ENCODE data around the gene ZMAT5.

ZMAT5 gene

DNA sequence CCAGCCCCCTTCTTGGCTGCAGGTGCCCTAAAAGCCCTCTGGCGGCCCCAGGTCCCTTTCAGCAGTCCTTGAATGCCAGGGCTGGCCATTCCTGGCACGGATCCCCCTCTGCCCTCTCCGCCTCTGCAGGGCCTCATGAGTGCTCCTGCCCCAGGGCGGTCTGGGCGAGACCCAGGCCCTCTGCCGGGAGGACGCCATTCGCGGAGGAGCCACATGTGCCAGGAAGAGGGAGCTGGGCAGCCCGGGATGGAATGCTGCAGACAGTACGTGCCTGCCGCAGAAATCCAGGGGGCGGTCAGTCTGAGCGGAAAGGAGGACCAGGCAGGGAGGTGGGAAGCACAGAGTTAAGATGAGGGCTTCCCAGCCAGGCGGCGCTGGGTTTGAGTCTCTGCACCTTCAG, 44.2 kb downstream of the ZMAT5 start:
- H2BK5ac ChIP-seq (ENCODE audit: low read length), result no peak overlapping the region
- H3K27me3 ChIP-seq (ENCODE audit: insufficient read depth, low read length, poor library complexity), result peaks cover 22% of the 10 kb centered on the region
- H3K79me2 ChIP-seq (ENCODE audit: control insufficient read depth, insufficient read depth, low read length), result no peaks in the 10 kb centered on the region
- no peak for DNase-seq
- no peak overlapping the region for H2AK5ac ChIP-seq (ENCODE audit: low read length)
- no peaks in the 10 kb centered on the region for H3K36me3 ChIP-seq (ENCODE audit: control insufficient read depth, insufficient read depth, low read length)
- H3K18ac ChIP-seq (ENCODE audit: low read length), result no peak overlapping the region
- no peak overlapping the region for H3K23ac ChIP-seq (ENCODE audit: low read length)
- no peak overlapping the region for H3K27ac ChIP-seq (ENCODE audit: low read depth, low read length)
- H4K8ac ChIP-seq (ENCODE audit: low read depth, low read length), result no peak overlapping the region
- H2BK120ac ChIP-seq (ENCODE audit: low read depth, low read length), result no peak overlapping the region
- H3K4me2 ChIP-seq (ENCODE audit: low read length), result no peak overlapping the region
- H2BK15ac ChIP-seq (replicated peaks; ENCODE audit: low read depth), result no peak overlapping the region
- WGBS (ENCODE audit: extremely low coverage, insufficient coverage, low lambda C conversion rate), result no CpG with 5 or more reads among the region's 16 CpGs
- no peak overlapping the region for H3K4ac ChIP-seq (ENCODE audit: low read depth, low read length)
- H3K56ac ChIP-seq (ENCODE audit: low read length), result no peak overlapping the region
- H3K4me3 ChIP-seq (ENCODE audit: low read length), result no peak overlapping the region
- no peak overlapping the region for H4K5ac ChIP-seq (ENCODE audit: low read length)
- H3K9ac ChIP-seq (ENCODE audit: low read length), result no peak overlapping the region
- no peaks in the 10 kb centered on the region for H3K4me1 ChIP-seq (ENCODE audit: control insufficient read depth, low read depth, low read length)
- H3K79me1 ChIP-seq (ENCODE audit: low read length), result no peaks in the 10 kb centered on the region

DNA sequence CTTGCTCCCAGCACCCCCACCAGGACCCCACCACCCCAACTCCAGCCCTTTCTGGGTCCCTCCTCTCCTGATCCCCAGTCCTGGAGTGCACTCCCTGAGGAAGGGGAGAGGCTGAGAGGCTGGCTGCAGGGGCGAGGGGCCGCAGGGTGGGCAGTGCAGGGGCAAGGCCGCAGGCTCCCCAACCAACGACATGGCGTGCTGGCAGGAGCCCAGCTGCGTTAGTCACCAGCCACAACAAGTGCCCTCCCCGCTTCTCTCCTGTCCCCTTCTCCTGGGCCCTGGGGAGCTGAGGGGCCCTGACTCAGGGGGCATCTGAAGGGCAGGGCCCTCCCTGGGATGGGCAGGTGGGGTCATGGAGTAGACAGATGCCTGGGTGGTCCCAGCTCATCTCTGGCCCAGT, 44.7 kb downstream of the ZMAT5 start:
- H3K56ac ChIP-seq (ENCODE audit: low read length), result no peak overlapping the region
- no peak overlapping the region for H4K8ac ChIP-seq (ENCODE audit: low read depth, low read length)
- no peak overlapping the region for H2BK5ac ChIP-seq (ENCODE audit: low read length)
- peaks cover 22% of the 10 kb centered on the region for H3K27me3 ChIP-seq (ENCODE audit: insufficient read depth, low read length, poor library complexity)
- no peaks in the 10 kb centered on the region for H3K79me1 ChIP-seq (ENCODE audit: low read length)
- H3K4ac ChIP-seq (ENCODE audit: low read depth, low read length), result no peak overlapping the region
- no peaks in the 10 kb centered on the region for H3K79me2 ChIP-seq (ENCODE audit: control insufficient read depth, insufficient read depth, low read length)
- H4K5ac ChIP-seq (ENCODE audit: low read length), result no peak overlapping the region
- H3K9ac ChIP-seq (ENCODE audit: low read length), result no peak overlapping the region
- no peak overlapping the region for H3K4me3 ChIP-seq (ENCODE audit: low read length)
- no peaks in the 10 kb centered on the region for H3K4me1 ChIP-seq (ENCODE audit: control insufficient read depth, low read depth, low read length)
- no peak overlapping the region for H3K18ac ChIP-seq (ENCODE audit: low read length)
- no peak for DNase-seq
- WGBS (ENCODE audit: extremely low coverage, insufficient coverage, low lambda C conversion rate), result no CpG with 5 or more reads among the region's 7 CpGs
- H3K23ac ChIP-seq (ENCODE audit: low read length), result no peak overlapping the region
- H3K27ac ChIP-seq (ENCODE audit: low read depth, low read length), result no peak overlapping the region
- H2AK5ac ChIP-seq (ENCODE audit: low read length), result no peak overlapping the region
- no peaks in the 10 kb centered on the region for H3K36me3 ChIP-seq (ENCODE audit: control insufficient read depth, insufficient read depth, low read length)
- no peak overlapping the region for H2BK120ac ChIP-seq (ENCODE audit: low read depth, low read length)
- H3K4me2 ChIP-seq (ENCODE audit: low read length), result no peak overlapping the region
- H2BK15ac ChIP-seq (replicated peaks; ENCODE audit: low read depth), result no peak overlapping the region

DNA sequence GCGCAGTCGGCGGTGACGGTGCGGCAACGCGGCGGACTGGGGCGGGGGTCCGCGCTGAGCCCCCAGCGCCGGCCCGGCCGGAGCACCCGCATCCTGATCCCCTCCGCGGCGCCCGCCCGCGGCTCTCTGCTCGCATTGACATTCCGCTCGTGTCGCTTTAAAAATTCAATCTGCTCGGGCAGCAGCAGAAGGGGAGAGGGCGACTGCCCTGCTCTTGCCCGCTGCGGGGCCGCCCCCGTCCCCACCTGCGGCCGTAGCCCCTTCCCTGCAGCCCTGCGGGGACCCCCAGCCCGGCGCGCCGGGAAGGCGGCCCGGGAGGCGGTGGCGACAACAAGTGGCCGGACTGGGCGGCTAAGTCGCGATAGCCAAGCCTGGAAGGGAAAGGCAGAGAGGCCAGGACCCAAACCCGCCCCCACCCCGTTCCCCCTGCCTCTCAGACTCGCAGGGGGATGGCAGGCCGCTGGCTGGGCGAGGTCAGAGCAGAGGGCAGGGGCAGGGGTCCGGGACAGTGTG, 45.9 kb downstream of the ZMAT5 start:
- H3K4me2 ChIP-seq (ENCODE audit: low read length), result no peak overlapping the region

DNA sequence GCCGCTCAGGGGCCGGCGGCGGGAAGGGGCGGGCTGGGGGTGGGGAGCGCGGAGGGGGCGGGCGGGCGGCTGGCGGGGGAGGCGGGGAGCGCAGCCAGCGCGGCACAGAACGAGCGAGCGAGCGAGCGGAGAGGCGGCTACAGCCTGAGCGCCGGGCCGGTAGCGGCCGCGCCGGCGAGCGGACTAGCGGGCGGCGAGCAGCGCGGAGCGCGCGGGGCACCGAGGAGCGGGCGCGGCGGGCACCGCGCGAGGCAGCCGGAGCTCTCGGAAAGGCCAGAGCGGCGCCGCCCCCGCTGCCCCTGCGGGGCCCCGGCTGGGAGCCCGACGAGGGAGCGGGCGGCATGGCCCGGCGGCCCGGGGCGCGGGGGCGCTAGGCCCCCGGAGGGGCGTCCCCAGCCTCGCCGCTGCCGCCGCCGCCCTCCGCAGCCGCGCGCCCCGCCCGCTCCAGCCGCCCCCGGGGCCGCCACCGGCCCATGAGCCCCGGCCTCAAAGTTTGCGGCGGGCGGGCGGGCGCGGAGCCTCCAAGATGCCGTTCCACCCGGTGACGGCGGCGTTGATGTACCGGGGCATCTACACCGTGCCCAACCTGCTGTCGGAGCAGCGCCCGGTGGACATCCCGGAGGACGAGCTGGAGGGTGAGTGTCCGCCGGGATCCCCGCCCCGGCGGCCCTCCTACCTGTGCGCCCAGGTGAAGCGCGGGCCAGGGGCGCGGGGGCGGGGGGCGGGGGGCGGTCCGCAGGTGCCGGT, 46.7 kb downstream of the ZMAT5 start, which contains the start of gene CABP7:
TSS of gene CABP7 (plus strand) at position 105 of the 747 bp plus-strand sequence. CDS start at position 527, 422 bp downstream.
- Histone ChIP-seq H3K4me2 (ENCODE audit: low read length) (no peak within 1 kb of the TSS), H4K8ac (ENCODE audit: low read depth, low read length) (no peak within 1 kb of the TSS), H3K23ac (ENCODE audit: low read length) (peak within 1 kb of the TSS; percentile 80), H3K27me3 (ENCODE audit: insufficient read depth, low read length, poor library complexity) (peaks cover 22% of the 10 kb centered on the region), H3K4me1 (ENCODE audit: control insufficient read depth, low read depth, low read length) (no peaks in the 10 kb centered on the region), H3K4ac (ENCODE audit: low read depth, low read length) (no peak within 1 kb of the TSS), H2BK120ac (ENCODE audit: low read depth, low read length) (no peak within 1 kb of the TSS), H3K36me3 (ENCODE audit: control insufficient read depth, insufficient read depth, low read length) (no peaks in the 10 kb centered on the region), H3K27ac (ENCODE audit: low read depth, low read length) (no peak within 1 kb of the TSS), H2AK5ac (ENCODE audit: low read length) (no peak within 1 kb of the TSS), H3K56ac (ENCODE audit: low read length) (no peak within 1 kb of the TSS), H3K9ac (ENCODE audit: low read length) (no peak within 1 kb of the TSS), H3K18ac (ENCODE audit: low read length) (no peak within 1 kb of the TSS), H2BK15ac (replicated peaks; ENCODE audit: low read depth) (no peak within 1 kb of the TSS), H2BK5ac (ENCODE audit: low read length) (no peak within 1 kb of the TSS), H4K5ac (ENCODE audit: low read length) (no peak within 1 kb of the TSS), H3K79me1 (ENCODE audit: low read length) (no peaks in the 10 kb centered on the region), H3K4me3 (ENCODE audit: low read length) (no peak within 1 kb of the TSS), H3K79me2 (ENCODE audit: control insufficient read depth, insufficient read depth, low read length) (no peaks in the 10 kb centered on the region)
- WGBS (ENCODE audit: extremely low coverage, insufficient coverage, low lambda C conversion rate), result no CpG with 5 or more reads among the region's 115 CpGs
- no peak for DNase-seq

More for the DNA sequence above, 45.9 kb downstream of the ZMAT5 start:
- Histone ChIP-seq H3K18ac (ENCODE audit: low read length) (no peak overlapping the region), H3K9ac (ENCODE audit: low read length) (no peak overlapping the region), H3K56ac (ENCODE audit: low read length) (no peak overlapping the region), H3K27ac (ENCODE audit: low read depth, low read length) (no peak overlapping the region), H3K36me3 (ENCODE audit: control insufficient read depth, insufficient read depth, low read length) (no peaks in the 10 kb centered on the region), H3K4ac (ENCODE audit: low read depth, low read length) (no peak overlapping the region), H3K79me2 (ENCODE audit: control insufficient read depth, insufficient read depth, low read length) (no peaks in the 10 kb centered on the region), H4K8ac (ENCODE audit: low read depth, low read length) (no peak overlapping the region), H3K4me1 (ENCODE audit: control insufficient read depth, low read depth, low read length) (no peaks in the 10 kb centered on the region), H2AK5ac (ENCODE audit: low read length) (no peak overlapping the region), H4K5ac (ENCODE audit: low read length) (no peak overlapping the region), H3K79me1 (ENCODE audit: low read length) (no peaks in the 10 kb centered on the region), H3K4me3 (ENCODE audit: low read length) (no peak overlapping the region), H2BK15ac (replicated peaks; ENCODE audit: low read depth) (no peak overlapping the region), H3K27me3 (ENCODE audit: insufficient read depth, low read length, poor library complexity) (peaks cover 22% of the 10 kb centered on the region), H2BK5ac (ENCODE audit: low read length) (no peak overlapping the region), H2BK120ac (ENCODE audit: low read depth, low read length) (no peak overlapping the region), H3K23ac (ENCODE audit: low read length) (no peak overlapping the region)
- no peak for DNase-seq
- no CpG with 5 or more reads among the region's 53 CpGs for WGBS (ENCODE audit: extremely low coverage, insufficient coverage, low lambda C conversion rate)

DNA sequence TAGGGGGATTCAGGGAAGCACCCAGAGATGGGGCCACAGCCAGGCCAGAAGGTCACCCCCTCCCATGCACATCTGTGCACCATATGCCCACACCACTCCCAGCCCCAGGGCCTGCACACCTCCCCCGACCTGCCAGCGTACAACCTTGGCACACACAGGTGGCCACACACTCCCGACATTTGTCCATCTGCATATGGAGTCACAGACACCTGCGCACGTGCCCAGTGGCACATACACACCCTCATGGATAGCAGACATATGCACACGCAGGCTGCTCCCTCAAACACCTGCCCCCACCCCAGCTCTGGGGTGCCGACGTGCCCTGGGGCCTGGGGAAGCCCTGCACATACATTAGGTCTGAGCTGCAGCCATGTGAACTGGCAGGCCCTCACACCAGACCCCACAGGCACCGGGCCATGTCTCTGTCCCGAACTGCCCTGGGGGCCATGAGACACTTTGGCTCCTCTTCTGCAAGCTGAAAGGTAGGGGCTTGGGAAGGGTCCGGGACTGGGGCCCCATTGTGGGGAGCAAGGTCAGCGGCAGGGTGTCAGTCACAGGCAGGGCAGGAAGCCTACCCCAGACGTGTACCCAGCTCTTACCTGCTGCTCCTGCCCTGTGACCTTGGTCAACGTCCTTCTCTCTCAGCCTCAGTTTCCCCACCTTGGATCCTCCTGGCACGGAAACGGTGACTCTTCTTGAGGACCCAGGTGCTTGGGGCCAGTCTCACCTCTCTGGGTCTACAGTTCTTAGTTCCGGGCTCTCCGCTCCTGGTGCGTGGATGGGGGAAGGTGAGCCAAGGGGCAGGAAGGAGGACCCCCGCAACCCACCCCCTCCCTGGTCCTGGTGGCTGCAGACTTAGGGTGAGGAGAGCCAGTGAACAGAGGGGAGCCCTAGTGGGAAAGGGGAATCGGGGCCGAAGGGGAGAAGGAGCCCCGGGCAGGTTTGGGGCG, 47.6 kb downstream of the ZMAT5 start:
- Histone ChIP-seq H3K79me2 (ENCODE audit: control insufficient read depth, insufficient read depth, low read length) (no peaks in the 10 kb centered on the region), H3K79me1 (ENCODE audit: low read length) (no peaks in the 10 kb centered on the region), H3K9ac (ENCODE audit: low read length) (no peak overlapping the region), H3K27me3 (ENCODE audit: insufficient read depth, low read length, poor library complexity) (peaks cover 22% of the 10 kb centered on the region), H3K27ac (ENCODE audit: low read depth, low read length) (no peak overlapping the region), H3K56ac (ENCODE audit: low read length) (no peak overlapping the region), H3K4me2 (ENCODE audit: low read length) (no peak overlapping the region), H3K36me3 (ENCODE audit: control insufficient read depth, insufficient read depth, low read length) (no peaks in the 10 kb centered on the region), H4K5ac (ENCODE audit: low read length) (no peak overlapping the region), H3K4me3 (ENCODE audit: low read length) (no peak overlapping the region), H4K8ac (ENCODE audit: low read depth, low read length) (no peak overlapping the region), H3K18ac (ENCODE audit: low read length) (no peak overlapping the region), H3K4ac (ENCODE audit: low read depth, low read length) (no peak overlapping the region), H2BK5ac (ENCODE audit: low read length) (no peak overlapping the region), H2AK5ac (ENCODE audit: low read length) (no peak overlapping the region), H3K23ac (ENCODE audit: low read length) (peak overlapping the region; percentile 80), H3K4me1 (ENCODE audit: control insufficient read depth, low read depth, low read length) (no peaks in the 10 kb centered on the region), H2BK15ac (replicated peaks; ENCODE audit: low read depth) (no peak overlapping the region), H2BK120ac (ENCODE audit: low read depth, low read length) (no peak overlapping the region)
- WGBS (ENCODE audit: extremely low coverage, insufficient coverage, low lambda C conversion rate), result no CpG with 5 or more reads among the region's 24 CpGs
- DNase-seq, result no peak
